Tibial nerve (tissue), 3 donors: ENCODE measurements around the gene SMIM43.

Experiments used
- POLR2A ChIP-seq, 2 donors: fragments of 450-650 bp; IDR thresholded peaks; one replicate each; pipeline ENCODE4 v1.6.1; 2017; ENCODE audit warnings: antibody characterized with exemption in 2 of 2, mild to moderate bottlenecking in 2 of 2, moderate library complexity in 2 of 2
- TF ChIP-seq, protein P1 (sequence below), 5 experiments: fragments of 200-600 bp in 3 of 5; fragments of 450-650 bp in 2 of 5; sonication (generic) in 3 of 5; IDR thresholded peaks; one replicate each; pipeline ENCODE4 v1.5.1; 2016 to 2019; ENCODE audit warnings: antibody characterized with exemption in 5 of 5, mild to moderate bottlenecking in 3 of 5, moderate library complexity in 2 of 5

DNA sequence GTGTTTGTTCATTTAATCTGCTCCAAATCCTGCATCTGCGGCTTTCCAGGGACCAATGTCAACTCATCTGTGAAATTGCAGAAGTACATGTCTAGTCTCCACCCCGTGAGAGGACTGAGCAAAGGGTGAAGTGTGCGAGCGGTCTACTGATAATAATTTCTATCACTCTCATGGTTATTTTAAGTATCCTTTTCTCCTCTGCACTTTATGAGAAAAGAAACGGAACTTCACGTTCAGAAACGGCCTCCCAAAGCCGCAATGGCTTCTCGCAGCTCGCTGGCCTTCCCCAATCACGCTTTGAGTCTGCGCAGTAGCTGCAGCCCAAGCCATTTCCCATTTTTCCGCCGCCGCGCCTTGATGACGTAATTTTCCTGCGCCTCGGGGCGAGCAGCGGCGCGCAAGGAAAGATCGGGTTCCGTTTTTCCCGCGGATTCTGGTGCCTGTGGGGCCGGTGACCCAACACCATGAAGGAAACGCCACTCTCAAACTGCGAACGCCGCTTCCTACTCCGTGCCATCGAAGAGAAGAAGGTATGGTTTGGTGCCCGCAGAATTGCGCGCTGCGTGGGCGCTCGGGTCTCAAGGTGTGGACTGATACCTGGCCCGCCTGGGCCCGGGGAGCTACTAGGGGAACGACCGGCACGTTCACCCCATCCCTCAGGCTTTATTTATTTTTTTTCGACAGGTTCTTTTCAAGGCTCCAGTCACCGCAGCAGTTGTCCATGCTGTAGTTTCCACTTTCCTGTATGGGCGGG, 36.2 kb upstream of the SMIM43 start, which contains the start of gene EXOSC9:
- peak; percentile 75 to 79 for TF ChIP-seq POLR2A (IDR thresholded peaks at IDR 0.05)
- TF ChIP-seq, protein P1, sequence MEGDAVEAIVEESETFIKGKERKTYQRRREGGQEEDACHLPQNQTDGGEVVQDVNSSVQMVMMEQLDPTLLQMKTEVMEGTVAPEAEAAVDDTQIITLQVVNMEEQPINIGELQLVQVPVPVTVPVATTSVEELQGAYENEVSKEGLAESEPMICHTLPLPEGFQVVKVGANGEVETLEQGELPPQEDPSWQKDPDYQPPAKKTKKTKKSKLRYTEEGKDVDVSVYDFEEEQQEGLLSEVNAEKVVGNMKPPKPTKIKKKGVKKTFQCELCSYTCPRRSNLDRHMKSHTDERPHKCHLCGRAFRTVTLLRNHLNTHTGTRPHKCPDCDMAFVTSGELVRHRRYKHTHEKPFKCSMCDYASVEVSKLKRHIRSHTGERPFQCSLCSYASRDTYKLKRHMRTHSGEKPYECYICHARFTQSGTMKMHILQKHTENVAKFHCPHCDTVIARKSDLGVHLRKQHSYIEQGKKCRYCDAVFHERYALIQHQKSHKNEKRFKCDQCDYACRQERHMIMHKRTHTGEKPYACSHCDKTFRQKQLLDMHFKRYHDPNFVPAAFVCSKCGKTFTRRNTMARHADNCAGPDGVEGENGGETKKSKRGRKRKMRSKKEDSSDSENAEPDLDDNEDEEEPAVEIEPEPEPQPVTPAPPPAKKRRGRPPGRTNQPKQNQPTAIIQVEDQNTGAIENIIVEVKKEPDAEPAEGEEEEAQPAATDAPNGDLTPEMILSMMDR (IDR thresholded peaks at IDR 0.05): peak in 1 of 5 experiments; percentile 44
